Measurements from ENCODE around the gene MYOC.

Gene MYOC

DNA sequence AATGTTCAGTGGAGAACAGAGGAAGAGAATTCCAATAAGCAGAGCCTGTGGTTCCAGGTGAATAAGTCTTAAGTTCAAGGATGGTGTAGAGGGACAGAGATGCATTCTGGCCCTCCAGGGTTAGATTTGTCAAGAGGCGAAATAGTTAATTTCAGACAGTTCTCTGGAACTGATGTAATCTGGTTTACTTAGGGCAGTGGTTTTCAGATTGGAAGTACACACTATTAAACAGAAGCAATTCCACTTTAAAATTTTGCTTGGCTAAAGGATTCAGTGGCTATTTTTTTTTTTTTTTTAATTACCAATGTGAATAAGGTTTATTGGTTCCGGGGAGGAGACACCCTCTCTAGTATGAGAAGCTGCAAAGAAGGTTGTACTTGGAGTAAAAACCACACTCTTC is 55.8 kb downstream of the MYOC start:
- TF ChIP-seq, protein P1, sequence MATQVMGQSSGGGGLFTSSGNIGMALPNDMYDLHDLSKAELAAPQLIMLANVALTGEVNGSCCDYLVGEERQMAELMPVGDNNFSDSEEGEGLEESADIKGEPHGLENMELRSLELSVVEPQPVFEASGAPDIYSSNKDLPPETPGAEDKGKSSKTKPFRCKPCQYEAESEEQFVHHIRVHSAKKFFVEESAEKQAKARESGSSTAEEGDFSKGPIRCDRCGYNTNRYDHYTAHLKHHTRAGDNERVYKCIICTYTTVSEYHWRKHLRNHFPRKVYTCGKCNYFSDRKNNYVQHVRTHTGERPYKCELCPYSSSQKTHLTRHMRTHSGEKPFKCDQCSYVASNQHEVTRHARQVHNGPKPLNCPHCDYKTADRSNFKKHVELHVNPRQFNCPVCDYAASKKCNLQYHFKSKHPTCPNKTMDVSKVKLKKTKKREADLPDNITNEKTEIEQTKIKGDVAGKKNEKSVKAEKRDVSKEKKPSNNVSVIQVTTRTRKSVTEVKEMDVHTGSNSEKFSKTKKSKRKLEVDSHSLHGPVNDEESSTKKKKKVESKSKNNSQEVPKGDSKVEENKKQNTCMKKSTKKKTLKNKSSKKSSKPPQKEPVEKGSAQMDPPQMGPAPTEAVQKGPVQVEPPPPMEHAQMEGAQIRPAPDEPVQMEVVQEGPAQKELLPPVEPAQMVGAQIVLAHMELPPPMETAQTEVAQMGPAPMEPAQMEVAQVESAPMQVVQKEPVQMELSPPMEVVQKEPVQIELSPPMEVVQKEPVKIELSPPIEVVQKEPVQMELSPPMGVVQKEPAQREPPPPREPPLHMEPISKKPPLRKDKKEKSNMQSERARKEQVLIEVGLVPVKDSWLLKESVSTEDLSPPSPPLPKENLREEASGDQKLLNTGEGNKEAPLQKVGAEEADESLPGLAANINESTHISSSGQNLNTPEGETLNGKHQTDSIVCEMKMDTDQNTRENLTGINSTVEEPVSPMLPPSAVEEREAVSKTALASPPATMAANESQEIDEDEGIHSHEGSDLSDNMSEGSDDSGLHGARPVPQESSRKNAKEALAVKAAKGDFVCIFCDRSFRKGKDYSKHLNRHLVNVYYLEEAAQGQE (IDR thresholded peaks at IDR 0.05; ENCODE audit: insufficient read depth in 1 of 2, low read depth in 2 of 2, low read length in 2 of 2): no peak
- TF ChIP-seq POLR2AphosphoS5 (IDR thresholded peaks at IDR 0.05; ENCODE audit: low read depth, low read length) (no peak), SIN3A (IDR thresholded peaks at IDR 0.05; ENCODE audit: borderline replicate concordance, insufficient read depth, low read length) (no peak), TAF1 (IDR thresholded peaks at IDR 0.05; ENCODE audit: borderline replicate concordance, insufficient read depth, low read length) (no peak), FOXP2 (optimal IDR thresholded peaks at IDR 0.05; ENCODE audit: borderline replicate concordance, extremely low read depth, extremely low read length, insufficient read depth) (no peak)

DNA sequence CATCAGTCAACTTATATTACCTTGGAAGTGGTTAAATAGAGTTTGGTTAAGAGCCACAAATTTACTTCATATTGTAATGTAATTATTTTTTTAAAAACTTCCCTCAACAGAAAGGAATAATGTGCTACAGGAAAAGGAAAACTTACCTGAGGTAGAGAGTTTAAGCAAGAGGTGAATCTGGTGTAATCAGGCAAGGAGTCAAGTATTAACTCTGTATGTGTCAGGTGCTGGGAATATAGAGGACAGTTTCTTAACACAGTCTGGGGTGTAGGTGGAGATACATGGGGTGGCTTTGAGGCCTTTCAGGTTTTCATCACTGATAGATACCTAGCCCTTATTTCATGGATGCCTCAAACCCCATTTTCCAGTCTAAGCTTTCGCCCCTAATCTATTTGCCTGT is 56.4 kb downstream of the MYOC start:
- TF ChIP-seq SIN3A (IDR thresholded peaks at IDR 0.05; ENCODE audit: borderline replicate concordance, insufficient read depth, low read length): no peak
- TF ChIP-seq POLR2AphosphoS5 (IDR thresholded peaks at IDR 0.05; ENCODE audit: low read depth, low read length): no peak
- TF ChIP-seq TAF1 (IDR thresholded peaks at IDR 0.05; ENCODE audit: borderline replicate concordance, insufficient read depth, low read length): no peak
- no peak for TF ChIP-seq FOXP2 (optimal IDR thresholded peaks at IDR 0.05; ENCODE audit: borderline replicate concordance, extremely low read depth, extremely low read length, insufficient read depth)
- TF ChIP-seq, protein P1 (IDR thresholded peaks at IDR 0.05; ENCODE audit: insufficient read depth in 1 of 2, low read depth in 2 of 2, low read length in 2 of 2): no peak

DNA sequence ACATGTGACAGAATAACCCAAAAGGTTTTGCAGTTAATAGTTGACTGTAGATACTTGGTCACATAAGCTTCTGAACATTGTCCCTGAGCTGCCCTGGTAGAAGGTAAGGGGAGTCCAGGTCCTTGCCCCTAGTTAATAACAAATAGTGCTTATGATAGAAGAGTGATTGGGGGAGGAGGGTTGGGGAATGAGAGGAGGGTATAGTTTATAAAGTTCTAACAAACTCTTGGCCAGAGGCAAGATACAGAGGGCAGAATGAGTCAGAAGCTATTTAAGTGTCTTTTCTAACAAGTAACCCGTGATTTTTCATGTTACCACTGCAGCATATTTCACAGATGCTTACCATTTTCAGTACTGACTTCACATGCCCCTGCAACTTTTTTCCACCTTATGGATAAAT is 57.2 kb downstream of the MYOC start:
- TF ChIP-seq TAF1 (IDR thresholded peaks at IDR 0.05; ENCODE audit: borderline replicate concordance, insufficient read depth, low read length): no peak
- TF ChIP-seq POLR2AphosphoS5 (IDR thresholded peaks at IDR 0.05; ENCODE audit: low read depth, low read length): no peak; the same call in 1 of the 2 replicates
- TF ChIP-seq FOXP2 (optimal IDR thresholded peaks at IDR 0.05; ENCODE audit: borderline replicate concordance, extremely low read depth, extremely low read length, insufficient read depth): no peak
- TF ChIP-seq SIN3A (IDR thresholded peaks at IDR 0.05; ENCODE audit: borderline replicate concordance, insufficient read depth, low read length): no peak
- TF ChIP-seq, protein P1 (IDR thresholded peaks at IDR 0.05; ENCODE audit: insufficient read depth in 1 of 2, low read depth in 2 of 2, low read length in 2 of 2): no peak

DNA sequence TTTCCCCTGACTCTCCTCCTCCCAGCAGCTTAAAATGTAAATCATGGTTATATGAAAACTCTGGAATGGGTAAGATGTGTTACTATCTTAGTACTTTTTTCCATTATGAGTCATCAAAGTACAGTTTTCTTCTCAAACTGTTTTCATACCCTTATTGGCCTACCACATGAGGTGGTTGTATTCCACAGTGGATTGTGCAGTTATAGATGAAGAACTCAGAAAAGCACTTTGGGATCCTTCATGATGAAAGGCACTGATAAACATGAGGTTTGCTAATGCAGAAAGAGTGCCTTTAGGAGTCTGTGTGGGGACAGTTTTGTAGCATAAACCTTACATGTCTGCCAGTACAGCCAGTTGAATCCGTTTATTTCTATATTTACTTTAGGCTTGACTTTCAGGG is 62.5 kb downstream of the MYOC start:
- no peak for TF ChIP-seq TAF1 (IDR thresholded peaks at IDR 0.05; ENCODE audit: borderline replicate concordance, insufficient read depth, low read length)

DNA sequence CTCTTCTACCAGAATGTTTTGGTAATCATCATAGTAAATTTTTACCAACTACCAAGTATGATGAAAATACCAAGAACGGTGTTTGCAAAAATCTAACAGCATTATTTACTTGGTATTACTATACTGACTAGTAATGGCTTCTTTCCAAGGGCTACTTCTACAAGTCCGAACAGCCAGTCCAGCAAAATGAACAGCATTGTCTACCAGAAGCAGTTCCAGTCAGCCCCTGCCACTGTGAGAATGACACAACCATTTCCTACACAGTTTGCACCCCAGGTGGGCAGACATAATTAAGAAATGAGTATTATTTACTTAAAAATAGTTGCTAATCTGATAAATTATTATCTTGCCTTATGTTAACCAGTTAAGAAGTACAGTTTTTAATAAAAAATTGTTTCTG is 64.3 kb downstream of the MYOC start:
- no peak for TF ChIP-seq FOXP2 (optimal IDR thresholded peaks at IDR 0.05; ENCODE audit: borderline replicate concordance, extremely low read depth, extremely low read length, insufficient read depth)

DNA sequence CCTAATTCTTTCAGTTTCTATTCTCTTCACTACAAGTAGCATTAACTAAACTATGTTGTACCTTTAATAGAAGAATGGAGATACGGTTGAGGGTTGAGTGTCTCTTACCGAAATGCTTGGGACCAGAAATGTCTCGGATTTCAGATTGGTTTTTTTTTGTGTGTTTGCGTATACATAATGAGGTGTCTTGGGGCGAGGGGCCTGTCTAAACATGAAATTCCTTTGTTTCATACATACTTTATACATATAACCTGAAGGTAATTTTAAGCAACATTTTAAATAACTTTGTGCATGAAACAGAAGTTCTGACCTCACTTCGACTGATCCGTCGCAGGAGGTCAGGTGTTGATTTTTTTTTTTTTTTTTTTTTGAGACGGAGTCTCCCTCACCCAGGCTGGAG is 66.8 kb downstream of the MYOC start:
- TF ChIP-seq, protein P1 (IDR thresholded peaks at IDR 0.05; ENCODE audit: insufficient read depth in 1 of 2, low read depth in 2 of 2, low read length in 2 of 2): no peak
- TF ChIP-seq SIN3A (IDR thresholded peaks at IDR 0.05; ENCODE audit: borderline replicate concordance, insufficient read depth, low read length) (no peak), TAF1 (IDR thresholded peaks at IDR 0.05; ENCODE audit: borderline replicate concordance, insufficient read depth, low read length) (no peak), POLR2AphosphoS5 (IDR thresholded peaks at IDR 0.05; ENCODE audit: low read depth, low read length) (no peak), FOXP2 (optimal IDR thresholded peaks at IDR 0.05; ENCODE audit: borderline replicate concordance, extremely low read depth, extremely low read length, insufficient read depth) (no peak)

All from PFSK-1 (cell line).